CD1c-positive myeloid dendritic cell (primary cell): Measurements from ENCODE around the gene SHC2.
"Not testable (repeated sequence)": the region's sequence is repeated elsewhere in the genome, so short reads cannot be mapped to it uniquely, and the experiment has no call there.

Experiments
- DNase-seq: peaks from one replicate; pipeline ENCODE4 v3.0.0-alpha.2; 2016; ENCODE audit errors: extremely low spot score

Gene SHC2

GRCh38 chr19:450912-451481 lies 9.8 kb downstream of the SHC2 start:
- not testable (repeated sequence) for DNase-seq

GRCh38 chr19:449916-450315 lies 10.9 kb downstream of the SHC2 start:
- DNase-seq = no peak

- DNase-seq = no peak
Measured at GRCh38 chr19:447816-448560, 12.8 kb downstream of the SHC2 start.

- DNase-seq = no peak
Measured at GRCh38 chr19:447064-447426, 13.8 kb downstream of the SHC2 start.

- no peak for DNase-seq
Measured at GRCh38 chr19:444677-445210, 16.1 kb downstream of the SHC2 start.

- no peak for DNase-seq
Measured at GRCh38 chr19:443005-443404, 17.8 kb downstream of the SHC2 start.

- no peak for DNase-seq
Measured at GRCh38 chr19:442085-442484, 18.7 kb downstream of the SHC2 start.

GRCh38 chr19:441213-441836 lies 19.5 kb downstream of the SHC2 start:
- DNase-seq = no peak

- DNase-seq = no peak
Measured at GRCh38 chr19:440391-441212, 20.2 kb downstream of the SHC2 start.

GRCh38 chr19:439167-439900 lies 21.5 kb downstream of the SHC2 start:
- DNase-seq = no peak

GRCh38 chr19:438416-438958 lies 22.3 kb downstream of the SHC2 start:
- no peak for DNase-seq

- DNase-seq = no peak
Measured at GRCh38 chr19:437041-437440, 23.8 kb downstream of the SHC2 start.

- DNase-seq = no peak
Measured at GRCh38 chr19:436413-436950, 24.4 kb downstream of the SHC2 start.

- DNase-seq = no peak
Measured at GRCh38 chr19:435707-436412, 25.0 kb downstream of the SHC2 start.

- DNase-seq = no peak
Measured at GRCh38 chr19:435056-435706, 25.7 kb downstream of the SHC2 start.

GRCh38 chr19:434152-434960 lies 26.5 kb downstream of the SHC2 start:
- DNase-seq = no peak

GRCh38 chr19:430701-431100 lies 30.1 kb downstream of the SHC2 start:
- no peak for DNase-seq

- no peak for DNase-seq
Measured at GRCh38 chr19:428149-428548, 32.7 kb downstream of the SHC2 start.

- DNase-seq = not testable (repeated sequence)
Measured at GRCh38 chr19:427675-428074, 33.2 kb downstream of the SHC2 start.
